Cardiac muscle cell (in vitro differentiated cells and primary cell): Measurements from ENCODE around the gene F13B. TPM values are rescaled to one million over a fixed set of nuclear protein-coding genes. Genes with fewer than 3 reads are reported as not detected.
A peak's percentile ranks its signal among the peaks of the same experiment; 100 is the strongest.

Experiments used
- DNase-seq, 2 donors: peaks; one replicate each; pipeline versions ENCODE4 v3.0.0 to v3.0.0-alpha.2; 2010 to 2017; ENCODE audit warnings: low read depth in 1 of 2, low spot score in 1 of 2
- H3K27ac ChIP-seq: fragments of 200-600 bp; sonication (generic); 2 replicates; pipeline ENCODE4 v1.5.1; 2016
- H3K27me3 ChIP-seq: fragments of 200-600 bp; sonication (generic); 2 replicates; pipeline ENCODE4 v1.6.0; 2016; ENCODE audit warnings: control low read depth
- H3K36me3 ChIP-seq: fragments of 200-600 bp; sonication (generic); 2 replicates; pipeline ENCODE4 v1.5.1; 2016; ENCODE audit warnings: control low read depth
- H3K4me1 ChIP-seq: fragments of 200-600 bp; sonication (generic); 2 replicates; pipeline ENCODE4 v1.8.1; 2017; ENCODE audit warnings: low read depth, mild to moderate bottlenecking, mixed run types
- H3K4me3 ChIP-seq: fragments of 200-600 bp; sonication (generic); 2 replicates; pipeline ENCODE4 v1.5.1; 2016; ENCODE audit warnings: mild to moderate bottlenecking
- H3K9me3 ChIP-seq: fragments of 200-600 bp; sonication (generic); 2 replicates; pipeline ENCODE4 v1.5.1; 2017; ENCODE audit warnings: low read depth, mild to moderate bottlenecking, control low read depth
- polyA plus RNA-seq: library from polyadenylated mRNA; unstranded; fragments of >200 nt; fragmentation: Nextera tagmentation; extraction: Ambion mirVana; gene quantifications from 2 replicates; pipeline ENCODE4 v1.2.1, GENCODE V29; 2016
- total RNA-seq: library from RNA; depleted of rRNA; stranded (reverse); fragments of >200 nt; gene quantifications from 2 replicates; pipeline ENCODE4 v1.2.3, GENCODE V29; 2016
- TF ChIP-seq, protein P1 (sequence below): IDR thresholded peaks from 2 replicates; pipeline ENCODE4 v1.5.1; 2012; ENCODE audit warnings: low read depth, mild to moderate bottlenecking, low read length

F13B gene
- total and polyA plus RNA-seq, 2 experiments from 2014 or later, result not detected

DNA sequence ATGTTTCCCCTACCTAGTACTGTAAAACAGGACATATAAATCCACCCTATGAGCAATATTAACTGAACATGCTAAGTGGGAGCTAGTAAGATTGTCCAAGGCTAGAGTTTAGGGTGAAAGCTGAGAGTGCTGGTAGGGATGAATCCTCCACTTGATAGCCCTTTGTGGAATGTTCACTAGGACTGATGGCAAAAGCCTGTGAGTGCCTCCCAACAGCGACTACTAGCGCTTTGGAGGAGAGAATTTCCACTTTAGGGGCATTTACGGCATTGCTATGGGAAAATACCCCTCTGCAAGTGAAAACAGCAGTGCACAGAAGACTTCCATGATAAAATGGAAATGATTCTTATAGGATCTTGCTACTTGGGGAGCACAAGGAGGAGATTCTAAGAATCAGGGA is 53.8 kb downstream of the F13B start:
- H3K4me3 ChIP-seq, result no peak overlapping the region
- no peaks in the 10 kb centered on the region for H3K36me3 ChIP-seq
- no peak for DNase-seq
- no peaks in the 10 kb centered on the region for H3K27me3 ChIP-seq
- no peaks in the 10 kb centered on the region for H3K9me3 ChIP-seq
- TF ChIP-seq, protein P1, sequence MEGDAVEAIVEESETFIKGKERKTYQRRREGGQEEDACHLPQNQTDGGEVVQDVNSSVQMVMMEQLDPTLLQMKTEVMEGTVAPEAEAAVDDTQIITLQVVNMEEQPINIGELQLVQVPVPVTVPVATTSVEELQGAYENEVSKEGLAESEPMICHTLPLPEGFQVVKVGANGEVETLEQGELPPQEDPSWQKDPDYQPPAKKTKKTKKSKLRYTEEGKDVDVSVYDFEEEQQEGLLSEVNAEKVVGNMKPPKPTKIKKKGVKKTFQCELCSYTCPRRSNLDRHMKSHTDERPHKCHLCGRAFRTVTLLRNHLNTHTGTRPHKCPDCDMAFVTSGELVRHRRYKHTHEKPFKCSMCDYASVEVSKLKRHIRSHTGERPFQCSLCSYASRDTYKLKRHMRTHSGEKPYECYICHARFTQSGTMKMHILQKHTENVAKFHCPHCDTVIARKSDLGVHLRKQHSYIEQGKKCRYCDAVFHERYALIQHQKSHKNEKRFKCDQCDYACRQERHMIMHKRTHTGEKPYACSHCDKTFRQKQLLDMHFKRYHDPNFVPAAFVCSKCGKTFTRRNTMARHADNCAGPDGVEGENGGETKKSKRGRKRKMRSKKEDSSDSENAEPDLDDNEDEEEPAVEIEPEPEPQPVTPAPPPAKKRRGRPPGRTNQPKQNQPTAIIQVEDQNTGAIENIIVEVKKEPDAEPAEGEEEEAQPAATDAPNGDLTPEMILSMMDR, result no peak
- no peaks in the 10 kb centered on the region for H3K4me1 ChIP-seq
- no peak overlapping the region for H3K27ac ChIP-seq

DNA sequence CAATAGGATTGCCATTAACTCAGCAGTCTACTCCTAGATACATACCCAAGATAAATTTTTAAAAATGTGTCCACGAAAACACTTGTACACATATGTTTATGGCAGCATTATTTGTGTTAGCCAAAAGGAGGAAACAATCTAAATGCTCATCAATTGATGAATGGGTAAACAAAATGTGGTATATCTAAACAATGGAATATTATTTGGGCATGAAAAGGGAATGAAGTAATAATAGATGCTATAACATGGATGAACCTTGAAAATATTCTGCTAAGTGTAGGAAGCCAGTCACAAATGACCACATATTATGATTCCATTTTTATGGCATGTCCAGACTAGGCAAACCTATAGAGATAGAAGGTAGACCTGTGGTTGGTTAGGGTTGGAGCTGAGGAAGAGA is 55.4 kb downstream of the F13B start:
- no peaks in the 10 kb centered on the region for H3K36me3 ChIP-seq
- DNase-seq, result no peak
- H3K4me1 ChIP-seq, result no peaks in the 10 kb centered on the region
- no peaks in the 10 kb centered on the region for H3K27me3 ChIP-seq
- TF ChIP-seq, protein P1, result no peak
- H3K27ac ChIP-seq, result no peak overlapping the region
- H3K9me3 ChIP-seq, result no peaks in the 10 kb centered on the region
- no peak overlapping the region for H3K4me3 ChIP-seq

DNA sequence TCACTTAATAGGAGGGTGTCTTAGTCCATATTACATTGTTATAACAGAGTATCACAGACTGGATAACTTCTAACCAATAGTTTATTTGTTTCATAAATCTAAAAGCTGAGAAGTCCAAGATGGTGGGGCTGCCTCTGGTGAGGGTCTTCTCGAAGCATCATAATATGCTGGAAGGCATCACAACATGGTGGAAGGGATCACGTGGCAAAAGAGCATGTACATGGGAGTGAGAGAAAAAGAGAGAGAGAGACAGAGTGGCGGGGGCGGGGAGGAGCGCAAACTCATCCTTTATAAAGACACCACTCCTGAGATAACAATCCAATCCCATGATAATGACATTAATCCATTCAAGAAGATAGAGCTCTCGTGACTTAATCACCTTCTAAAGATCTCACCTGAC is 58.2 kb downstream of the F13B start:
- Histone ChIP-seq H3K27ac (no peak overlapping the region), H3K27me3 (no peaks in the 10 kb centered on the region), H3K9me3 (no peaks in the 10 kb centered on the region), H3K4me3 (no peak overlapping the region), H3K4me1 (no peaks in the 10 kb centered on the region), H3K36me3 (no peaks in the 10 kb centered on the region)
- DNase-seq, result no peak
- TF ChIP-seq, protein P1, result no peak

DNA sequence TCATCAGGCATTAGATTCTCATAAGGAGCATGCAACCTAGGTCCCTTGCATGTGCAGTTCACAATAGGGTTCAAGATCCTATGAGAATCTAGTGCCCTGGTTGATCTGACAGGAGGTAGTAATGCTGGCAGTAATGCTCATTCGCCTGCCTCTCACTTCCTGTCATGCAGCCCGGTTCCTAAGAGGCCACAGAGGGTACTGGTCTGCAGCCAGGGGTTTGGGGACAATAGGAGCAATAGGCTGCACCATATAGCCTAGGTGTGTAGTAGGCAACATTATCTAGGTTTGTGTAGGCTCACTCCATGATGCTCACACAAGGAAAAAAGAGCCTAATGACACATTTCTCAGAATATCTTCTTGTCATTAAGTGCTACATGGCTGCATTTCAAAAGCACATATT is 63.9 kb downstream of the F13B start:
- H3K4me3 ChIP-seq, result no peak overlapping the region
- H3K27ac ChIP-seq, result no peak overlapping the region
- TF ChIP-seq, protein P1, result no peak
- no peak for DNase-seq
- H3K36me3 ChIP-seq, result no peaks in the 10 kb centered on the region
- H3K9me3 ChIP-seq, result no peaks in the 10 kb centered on the region
- no peaks in the 10 kb centered on the region for H3K4me1 ChIP-seq
- no peaks in the 10 kb centered on the region for H3K27me3 ChIP-seq

DNA sequence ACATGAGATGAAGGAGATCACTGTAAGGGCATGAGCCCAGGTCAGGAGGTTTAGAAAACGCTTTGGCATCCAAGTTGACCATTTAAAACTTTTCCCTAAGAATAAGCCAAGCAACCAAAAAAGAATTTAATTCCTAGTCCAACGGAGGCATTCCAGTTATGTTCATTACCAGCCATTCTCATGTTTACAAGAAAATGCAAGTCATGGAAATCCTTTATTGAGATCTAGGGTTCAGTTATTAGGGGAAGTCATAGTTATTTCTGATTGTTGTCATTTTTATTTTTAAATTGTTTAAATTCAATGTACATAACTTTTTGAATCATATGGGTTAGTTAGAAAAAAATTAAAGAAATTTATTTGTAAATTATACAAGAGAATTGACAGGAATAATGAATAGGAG is 65.2 kb downstream of the F13B start:
- Histone ChIP-seq H3K4me1 (no peaks in the 10 kb centered on the region), H3K36me3 (no peaks in the 10 kb centered on the region), H3K4me3 (no peak overlapping the region), H3K27me3 (no peaks in the 10 kb centered on the region), H3K27ac (no peak overlapping the region), H3K9me3 (no peaks in the 10 kb centered on the region)
- no peak for DNase-seq
- TF ChIP-seq, protein P1, result no peak

DNA sequence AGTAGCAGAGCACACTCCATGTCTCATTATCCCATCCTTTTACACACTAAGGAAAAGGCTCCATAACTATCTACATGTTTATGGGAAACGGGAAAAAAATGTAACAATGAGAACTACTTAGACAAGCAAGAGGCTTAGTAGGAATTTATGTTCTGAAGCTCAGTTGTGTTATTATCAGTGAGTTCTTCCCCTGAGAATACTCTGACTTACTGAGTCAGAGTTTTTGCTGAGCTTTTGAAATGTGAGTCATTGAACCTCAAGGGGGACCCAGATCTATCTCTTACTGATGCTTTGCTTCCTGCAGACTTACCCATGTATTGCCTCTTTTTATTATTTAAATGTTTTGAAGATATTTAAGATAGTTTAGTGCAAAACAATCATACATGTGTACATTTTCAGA is 69.6 kb downstream of the F13B start:
- Histone ChIP-seq H3K4me3 (no peak overlapping the region), H3K27me3 (no peaks in the 10 kb centered on the region), H3K36me3 (no peaks in the 10 kb centered on the region), H3K9me3 (no peaks in the 10 kb centered on the region), H3K27ac (no peak overlapping the region), H3K4me1 (peaks cover 3% of the 10 kb centered on the region)
- TF ChIP-seq, protein P1, result peak; percentile 19
- peak in 1 of 2 donors; percentile 89 for DNase-seq
